Measurements from ENCODE around the gene TRIP12. TPM values are rescaled to one million over a fixed set of nuclear protein-coding genes. Genes with fewer than 3 reads are reported as not detected.
A peak's percentile ranks its signal among the peaks of the same experiment; 100 is the strongest.

TRIP12 gene
- total and polyA plus RNA-seq, 2 of the 8 experiments (the other 6 are each of a cell fraction or from before 2014, with no cell fraction given): 23.1 to 174 TPM

- H2BK12ac ChIP-seq (ENCODE audit: low read depth, low read length): no peak overlapping the region
- no peak overlapping the region for H3K27ac ChIP-seq (ENCODE audit: low read depth, low read length)
- H2AFZ ChIP-seq (ENCODE audit: low read length): no peak overlapping the region
- no peak overlapping the region for H2BK20ac ChIP-seq (ENCODE audit: low read length)
- no peak overlapping the region for H3K9ac ChIP-seq (replicated peaks in 1 of 4; ENCODE audit: extremely low read depth in 1 of 4, low read depth in 3 of 4, low read length in 3 of 4)
- DNase-seq (ENCODE audit: low read depth in 1 of 2, low spot score in 2 of 2): no peak
- no peak overlapping the region for H4K8ac ChIP-seq (ENCODE audit: extremely low read depth, insufficient read depth, low read length)
- no peak overlapping the region for H2AK5ac ChIP-seq (ENCODE audit: low read depth, low read length)
- H3K9me3 ChIP-seq (ENCODE audit: insufficient read depth in 2 of 2, low read depth in 1 of 2, low read length in 1 of 2): no peaks in the 10 kb centered on the region
- H3K23ac ChIP-seq (ENCODE audit: insufficient read length): no peak overlapping the region
- no peaks in the 10 kb centered on the region for H3K79me1 ChIP-seq (ENCODE audit: low read depth, low read length)
- H4K91ac ChIP-seq (replicated peaks; ENCODE audit: insufficient read length, low read length): no peak overlapping the region
- no peak overlapping the region for H2BK120ac ChIP-seq (replicated peaks; ENCODE audit: low read depth, low read length)
- CTCF ChIA-PET (ENCODE audit: partially characterized antibody): no interaction called here
- no peaks in the 10 kb centered on the region for H4K20me1 ChIP-seq (replicated peaks in 1 of 2; ENCODE audit: control insufficient read depth in 1 of 2, insufficient read depth in 2 of 2, low read length in 2 of 2)
- H3K56ac ChIP-seq (replicated peaks; ENCODE audit: insufficient read length, low read depth, low read length): no peak overlapping the region
- 100% methylated on average over 1 of the region's 1 CpG; no CpG with 5 or more reads in 1 of the 2 experiments for WGBS, 2 experiments (ENCODE audit: extremely low coverage in 1 of 2, insufficient coverage in 1 of 2, insufficient read length in 1 of 2, insufficient replicate concordance in 2 of 2, low coverage in 1 of 2, low lambda C conversion rate in 2 of 2, missing lambda C conversion rate in 1 of 2)
- H3K27me3 ChIP-seq (replicated peaks in 1 of 4; ENCODE audit: control insufficient read depth in 3 of 4, extremely low read depth in 1 of 4, insufficient read depth in 3 of 4, low read length in 3 of 4): no peaks in the 10 kb centered on the region
- no peak overlapping the region for H2BK5ac ChIP-seq (ENCODE audit: low read depth, low read length)
- H3K79me2 ChIP-seq (ENCODE audit: control insufficient read depth in 1 of 2, insufficient read depth in 2 of 2, low read length in 2 of 2): no peaks in the 10 kb centered on the region
- H2BK15ac ChIP-seq (ENCODE audit: low read length): no peak overlapping the region
- H3K4me1 ChIP-seq (replicated peaks in 1 of 4; ENCODE audit: control insufficient read depth in 3 of 4, insufficient read depth in 4 of 4, low read length in 3 of 4): peaks cover 2 to 13% (median 5%) of the 10 kb centered on the region in 4 experiments
- FAIRE-seq: no peak
- H3K18ac ChIP-seq (ENCODE audit: extremely low read depth, low read length): no peak overlapping the region
- H3K4me2 ChIP-seq (ENCODE audit: insufficient read depth in 1 of 2, low read depth in 2 of 2, low read length in 2 of 2): no peak overlapping the region
- 0 out of 2 replicates have a peak, but pooled peaks have one; percentile 11 for TF ChIP-seq SP1 (IDR thresholded peaks at IDR 0.05; ENCODE audit: low read depth, low read length)
- no peak for TF ChIP-seq TEAD4 (IDR thresholded peaks at IDR 0.05; ENCODE audit: low read depth, low read length)
- no peak overlapping the region for H3K4me3 ChIP-seq (ENCODE audit: extremely low read depth in 1 of 4, insufficient read depth in 2 of 4, low read depth in 3 of 4, low read length in 4 of 4)
- H3K36me3 ChIP-seq (ENCODE audit: control insufficient read depth in 2 of 4, insufficient read depth in 4 of 4, low read length in 3 of 4): no peaks in the 10 kb centered on the region; a peak in 1 of 8 replicates
- H4K5ac ChIP-seq (ENCODE audit: insufficient read length, low read depth, low read length): no peak overlapping the region
- H3K14ac ChIP-seq (ENCODE audit: insufficient read length): no peak overlapping the region
- no peaks in the 10 kb centered on the region for H3K23me2 ChIP-seq (ENCODE audit: low read depth, low read length)
- H3K4ac ChIP-seq (replicated peaks; ENCODE audit: insufficient read length, low read depth, low read length): no peak overlapping the region
- POLR2A ChIA-PET (ENCODE audit: partially characterized antibody): no interaction called here
Observed at GRCh38 chr2:229955663-229956062, 33.9 kb upstream of the TRIP12 start.
